Naive thymus-derived CD4-positive, alpha-beta T cell (primary cell): ENCODE data around the gene B3GAT3. TPM values are rescaled to one million over a fixed set of nuclear protein-coding genes. Genes with fewer than 3 reads are reported as not detected.
A peak's percentile ranks its signal among the peaks of the same experiment; 100 is the strongest.

Experiments
- ATAC-seq: fragments of 150-1000 bp; cut with Tn5 transposase; 2 replicates; pipeline ENCODE4 v1.10.0; 2021; ENCODE audit warnings: mild to moderate bottlenecking, moderate library complexity
- CTCF ChIA-PET: fragments of 350-600 bp; sonication (Branson Sonifier 250); formaldehyde crosslinking; loops from one replicate; lab custom pipeline; 2021; ENCODE audit warnings: antibody characterized with exemption; lab: Charles Lee
- POLR2A ChIA-PET: fragments of 350-600 bp; sonication (Branson Sonifier 250); formaldehyde crosslinking; loops from one replicate; lab custom pipeline; 2021; ENCODE audit warnings: antibody characterized with exemption, inconsistent platforms; lab: Charles Lee
- DNase-seq, 9 donors: peaks; one replicate each; pipeline versions ENCODE4 v3.0.0 to v3.0.0-alpha.2; 2020 to 2022; ENCODE audit warnings: mixed read lengths in 1 of 9
- H3K27ac ChIP-seq: one replicate; pipeline ENCODE4 v1.7.0; 2013; ENCODE audit warnings: mild to moderate bottlenecking, low read depth, low read length, moderate library complexity
- H3K27me3 ChIP-seq, 2 donors: one replicate each; pipeline ENCODE4 v1.7.0; 2013; ENCODE audit warnings: low read length in 2 of 2, mild to moderate bottlenecking in 2 of 2, moderate library complexity in 2 of 2; ENCODE audit not compliant: control insufficient read depth in 2 of 2, insufficient read depth in 2 of 2
- H3K36me3 ChIP-seq, 3 experiments: 1 replicate in 2 of 3; 2 replicates in 1 of 3; pipeline ENCODE4 v1.7.0; 2013; ENCODE audit warnings: low read length in 3 of 3, mild to moderate bottlenecking in 3 of 3, moderate library complexity in 1 of 3; ENCODE audit not compliant: insufficient read depth in 3 of 3, control insufficient read depth in 2 of 3
- H3K4me1 ChIP-seq, 2 donors: one replicate each; pipeline ENCODE4 v1.7.0; 2013; ENCODE audit warnings: low read length in 2 of 2, mild to moderate bottlenecking in 2 of 2, moderate library complexity in 1 of 2; ENCODE audit not compliant: control insufficient read depth in 2 of 2, insufficient read depth in 2 of 2
- H3K4me3 ChIP-seq: 2 replicates; pipeline ENCODE4 v1.7.0; 2013; ENCODE audit warnings: mild to moderate bottlenecking, low read length
- H3K9me3 ChIP-seq, 3 experiments: 1 replicate in 2 of 3; 2 replicates in 1 of 3; pipeline ENCODE4 v1.7.0; 2013; ENCODE audit warnings: low read length in 3 of 3; ENCODE audit not compliant: control insufficient read depth in 2 of 3
- H3K27ac Mint-ChIP-seq, 9 donors: one replicate each; pipeline ENCODE4 v1.8.0; 2020 to 2022; ENCODE audit warnings: mixed read lengths in 9 of 9, mild to moderate bottlenecking in 8 of 9, moderate library complexity in 5 of 9, inconsistent platforms in 2 of 9
- H3K27me3 Mint-ChIP-seq, 5 donors: one replicate each; pipeline ENCODE4 v1.8.0; 2021 to 2022; ENCODE audit warnings: mixed read lengths in 5 of 5, mild to moderate bottlenecking in 1 of 5
- H3K36me3 Mint-ChIP-seq, 5 donors: one replicate each; pipeline ENCODE4 v1.8.0; 2020 to 2022; ENCODE audit warnings: mixed read lengths in 5 of 5, mild to moderate bottlenecking in 3 of 5, inconsistent platforms in 1 of 5
- H3K4me1 Mint-ChIP-seq, 7 donors: one replicate each; pipeline ENCODE4 v1.8.0; 2020 to 2022; ENCODE audit warnings: mixed read lengths in 7 of 7, mild to moderate bottlenecking in 3 of 7, inconsistent platforms in 1 of 7
- H3K4me3 Mint-ChIP-seq, 10 donors: one replicate each; pipeline ENCODE4 v1.8.0; 2020 to 2022; ENCODE audit warnings: mild to moderate bottlenecking in 10 of 10, mixed read lengths in 10 of 10, moderate library complexity in 6 of 10, inconsistent platforms in 2 of 10
- H3K9me3 Mint-ChIP-seq, 11 donors: one replicate each; pipeline ENCODE4 v1.8.0; 2020 to 2022; ENCODE audit warnings: mixed read lengths in 11 of 11, mild to moderate bottlenecking in 4 of 11, inconsistent platforms in 1 of 11, moderate library complexity in 1 of 11
- intact Hi-C, 2 donors: fragments of 100-400 bp; cut with micrococcal nuclease; formaldehyde crosslinking; loops; one replicate each; pipeline ENCODE4 v1.15.1; 2023
- polyA plus RNA-seq, 2 donors: library from polyadenylated mRNA; unstranded; fragments of 300-500 nt; fragmentation: Illumina TruSeq; gene quantifications; one replicate each; pipeline ENCODE4 v1.2.3, GENCODE V29; 2021
- total RNA-seq, 6 experiments: library from RNA in 5 of 6; stranded (reverse) in 5 of 6; gene quantifications; 1 replicate in 5 of 6; 2 replicates in 1 of 6; pipeline ENCODE4 v1.2.3 and lab custom pipeline; 2021 to 2026

The B3GAT3 gene
- total and polyA plus RNA-seq, 7 experiments from 2014 or later = 35.0 to 78.1 (median 64.4) TPM

- peaks cover 16 to 24% of the 10 kb centered on the region in 2 donors for H3K4me1 ChIP-seq
- Mint-ChIP-seq H3K4me1 (peaks cover 13 to 51% (median 38%) of the 10 kb centered on the region in 7 donors), H3K27me3 (no peaks in the 10 kb centered on the region), H3K4me3 (peak overlapping the region; percentile 93 to 98 (median 96)), H3K27ac (peak overlapping the region; percentile 89 to 97 (median 93)), H3K9me3 (peaks cover 0 to 3% (median 0%) of the 10 kb centered on the region in 11 donors), H3K36me3 (peaks cover 0 to 23% (median 7%) of the 10 kb centered on the region in 5 donors)
- H3K27ac ChIP-seq = peak overlapping the region; percentile 85
- POLR2A ChIA-PET = interaction anchor here (0.6 to 14.8 kb wide), 52 partner anchors 8 to 1753 kb away, joined by 3 to 332 read pairs (median 6); partner anchors contain the start of genes B3GAT3, BSCL2, EEF1G and EML3
- H3K9me3 ChIP-seq = no peaks in the 10 kb centered on the region
- H3K36me3 ChIP-seq = peaks cover 0 to 25% (median 3%) of the 10 kb centered on the region in 3 experiments
- H3K4me3 ChIP-seq = peak overlapping the region; percentile 85
- intact Hi-C loops = loop anchor here (1.0 to 2.0 kb wide), 11 partner anchors 12 to 74 kb away; partner anchors contain the start of genes EML3 (in 2 of the 2), GANAB (in 2 of the 2), INTS5 (in 2 of the 2) and HNRNPUL2 (in 1 of the 2)
- CTCF ChIA-PET = interaction anchor here (0.6 to 2.2 kb wide), 18 partner anchors 8 to 241 kb away, joined by 3 to 17 read pairs (median 4); partner anchors contain the start of genes B3GAT3, EML3, ROM1 and TUT1
- ATAC-seq (peak; percentile 35), DNase-seq (peak in 7 of 9 donors; percentile 27 to 60 (median 39))
- H3K27me3 ChIP-seq = no peaks in the 10 kb centered on the region
Measured at GRCh38 chr11:62665599-62666258, 43.9 kb upstream of the B3GAT3 start.

- Mint-ChIP-seq H3K4me1 (peaks cover 13 to 45% (median 32%) of the 10 kb centered on the region in 7 donors), H3K27me3 (no peaks in the 10 kb centered on the region), H3K27ac (peak within 1 kb of the TSS; percentile 89 to 97 (median 93)), H3K9me3 (peaks cover 0 to 3% (median 0%) of the 10 kb centered on the region in 11 donors), H3K36me3 (peaks cover 0 to 23% (median 7%) of the 10 kb centered on the region in 5 donors), H3K4me3 (peak within 1 kb of the TSS; percentile 93 to 98 (median 96))
- DNase-seq (peak; percentile 90 to 99 (median 95)), ATAC-seq (peak; percentile 97)
- Histone ChIP-seq H3K27ac (peak within 1 kb of the TSS; percentile 85), H3K9me3 (no peaks in the 10 kb centered on the region), H3K36me3 (peaks cover 0 to 25% (median 3%) of the 10 kb centered on the region in 3 experiments), H3K4me3 (peak within 1 kb of the TSS; percentile 85), H3K4me1 (peaks cover 16 to 21% of the 10 kb centered on the region in 2 donors), H3K27me3 (no peaks in the 10 kb centered on the region)
- ChIA-PET CTCF (interaction anchor here (0.6 to 2.2 kb wide), 21 partner anchors 9 to 240 kb away, joined by 3 to 17 read pairs (median 3); partner anchors contain the start of genes B3GAT3, EML3, INTS5 and ROM1), POLR2A (interaction anchor here (0.5 to 14.8 kb wide), 60 partner anchors 8 to 1753 kb away, joined by 3 to 332 read pairs (median 5); partner anchors contain the start of genes B3GAT3, BSCL2, EEF1G and EML3)
- intact Hi-C loops = loop anchor here (1.0 to 2.0 kb wide), 11 partner anchors 12 to 74 kb away; partner anchors contain the start of genes EML3 (in 2 of the 2), GANAB (in 2 of the 2), INTS5 (in 2 of the 2) and HNRNPUL2 (in 1 of the 2)
Measured at GRCh38 chr11:62665075-62665598, 43.4 kb upstream of the B3GAT3 start, which contains the start of the genes C11orf98 and CSKMT. TSS of gene C11orf98 (minus strand) at chr11:62665210. CDS start at chr11:62665169, 41 bp downstream. TSS of gene CSKMT (plus strand) at chr11:62665312. CDS start at chr11:62665880, 568 bp downstream.

- no peaks in the 10 kb centered on the region for H3K27me3 ChIP-seq
- ChIA-PET POLR2A (interaction anchor here (0.5 to 14.8 kb wide), 56 partner anchors 7 to 1653 kb away, joined by 3 to 332 read pairs (median 5); partner anchors contain the start of genes B3GAT3, BSCL2, EEF1G and EML3), CTCF (interaction anchor here (0.6 to 2.2 kb wide), 18 partner anchors 9 to 240 kb away, joined by 3 to 17 read pairs (median 4); partner anchors contain the start of genes B3GAT3, EML3, INTS5 and ROM1)
- intact Hi-C loops = loop anchor here (1.0 to 2.0 kb wide), 11 partner anchors 11 to 73 kb away; partner anchors contain the start of genes EML3 (in 2 of the 2), GANAB (in 2 of the 2), INTS5 (in 2 of the 2) and TUT1 (in 2 of the 2)
- H3K27me3 Mint-ChIP-seq = no peaks in the 10 kb centered on the region
- peaks cover 0 to 25% (median 3%) of the 10 kb centered on the region in 3 experiments for H3K36me3 ChIP-seq
- peak overlapping the region; percentile 85 for H3K27ac ChIP-seq
- H3K4me3 Mint-ChIP-seq = peak overlapping the region; percentile 93 to 98 (median 96)
- DNase-seq = peak in 1 of 9 donors; percentile 65
- peaks cover 0 to 3% (median 0%) of the 10 kb centered on the region in 11 donors for H3K9me3 Mint-ChIP-seq
- H3K9me3 ChIP-seq = no peaks in the 10 kb centered on the region
- H3K4me1 ChIP-seq = peaks cover 16 to 21% of the 10 kb centered on the region in 2 donors
- H3K4me1 Mint-ChIP-seq = peaks cover 13 to 40% (median 29%) of the 10 kb centered on the region in 7 donors
- peak; percentile 65 for ATAC-seq
- peak overlapping the region; percentile 85 for H3K4me3 ChIP-seq
- peak overlapping the region; percentile 89 to 97 (median 93) for H3K27ac Mint-ChIP-seq
- H3K36me3 Mint-ChIP-seq = peaks cover 0 to 23% (median 7%) of the 10 kb centered on the region in 5 donors
Measured at GRCh38 chr11:62664405-62665074, 42.8 kb upstream of the B3GAT3 start.

- intact Hi-C loops = no loop called here
- Mint-ChIP-seq H3K9me3 (peaks cover 0 to 9% (median 0%) of the 10 kb centered on the region in 11 donors), H3K27me3 (no peaks in the 10 kb centered on the region), H3K4me3 (no peak overlapping the region), H3K4me1 (peaks cover 11 to 17% (median 13%) of the 10 kb centered on the region in 7 donors), H3K36me3 (peaks cover 0 to 1% (median 0%) of the 10 kb centered on the region in 5 donors), H3K27ac (peak overlapping the region in 1 of 9 donors; percentile 36)
- Histone ChIP-seq H3K4me1 (peaks cover 6 to 7% of the 10 kb centered on the region in 2 donors), H3K27me3 (no peaks in the 10 kb centered on the region), H3K4me3 (no peak overlapping the region), H3K27ac (no peak overlapping the region), H3K36me3 (peaks cover 0 to 3% (median 0%) of the 10 kb centered on the region in 3 experiments), H3K9me3 (no peaks in the 10 kb centered on the region)
- ChIA-PET CTCF (interaction anchor here (0.8 to 1.4 kb wide), 2 partner anchors 19 to 45 kb away, joined by 3 read pairs; partner anchors contain the start of gene EML3), POLR2A (interaction anchor here (0.6 to 2.3 kb wide), 15 partner anchors 9 to 97 kb away, joined by 3 to 17 read pairs (median 4); partner anchors contain the start of genes C11orf98, CSKMT, GANAB and HNRNPUL2)
- no peak for DNase-seq
- no peak for ATAC-seq
Measured at GRCh38 chr11:62656796-62657429, 35.1 kb upstream of the B3GAT3 start.

GRCh38 chr11:62654297-62654696 is 32.5 kb upstream of the B3GAT3 start:
- Histone ChIP-seq H3K27ac (no peak overlapping the region), H3K4me3 (no peak overlapping the region), H3K4me1 (peaks cover 10 to 13% of the 10 kb centered on the region in 2 donors), H3K9me3 (no peaks in the 10 kb centered on the region), H3K27me3 (no peaks in the 10 kb centered on the region), H3K36me3 (peaks cover 0 to 9% (median 0%) of the 10 kb centered on the region in 3 experiments)
- POLR2A ChIA-PET = interaction anchor here (0.7 to 4.0 kb wide), 11 partner anchors 9 to 227 kb away, joined by 3 to 119 read pairs (median 7); partner anchors contain the start of genes B3GAT3, C11orf98, CSKMT and EML3
- no peak for ATAC-seq
- Mint-ChIP-seq H3K27me3 (no peaks in the 10 kb centered on the region), H3K27ac (peak overlapping the region in 8 of 9 donors; percentile 20 to 97 (median 74)), H3K36me3 (peaks cover 0 to 7% (median 0%) of the 10 kb centered on the region in 5 donors), H3K9me3 (peaks cover 0 to 9% (median 0%) of the 10 kb centered on the region in 11 donors), H3K4me3 (peak overlapping the region; percentile 16 to 72 (median 48)), H3K4me1 (peaks cover 11 to 34% (median 22%) of the 10 kb centered on the region in 7 donors)
- intact Hi-C loops = no loop called here
- no peak for DNase-seq
- CTCF ChIA-PET = interaction anchor here (0.7 to 2.0 kb wide), 3 partner anchors 11 to 195 kb away, joined by 3 to 10 read pairs (median 6); partner anchors contain the start of genes C11orf98 and CSKMT
